Measurements from ENCODE around the gene RAMAC.

GRCh38 chr15:82942691-82943090 lies 43.3 kb upstream of the RAMAC start:
- TF ChIP-seq BHLHE40 (IDR thresholded peaks at IDR 0.05; ENCODE audit: borderline replicate concordance in 1 of 2, low read depth in 2 of 2, low read length in 1 of 2), result no peak
- TF ChIP-seq CTCF (IDR thresholded peaks at IDR 0.05 in 2 of 3, conservative IDR thresholded peaks at IDR 0.05 in 1 of 3; ENCODE audit: control insufficient read depth in 2 of 3, extremely low read depth in 1 of 3, insufficient read depth in 1 of 3, low read depth in 3 of 3, low read length in 3 of 3), result no peak
- no peak for TF ChIP-seq RAD21 (IDR thresholded peaks at IDR 0.05; ENCODE audit: insufficient read depth, low read depth, low read length)
- no peak for TF ChIP-seq KDM1A (IDR thresholded peaks at IDR 0.05; ENCODE audit: borderline replicate concordance)
- TF ChIP-seq NBN (IDR thresholded peaks at IDR 0.05), result no peak
- TF ChIP-seq E2F4 (IDR thresholded peaks at IDR 0.05; ENCODE audit: low read depth, low read length), result no peak
- no peak for TF ChIP-seq ELK1 (IDR thresholded peaks at IDR 0.05; ENCODE audit: low read depth, low read length)
- TF ChIP-seq NR2C2 (IDR thresholded peaks at IDR 0.05; ENCODE audit: borderline replicate concordance, control insufficient read depth, insufficient read length, low read depth), result no peak
